SK-MEL-5 (cell line): ENCODE measurements around the gene ZNF580. TPM values are rescaled to one million over a fixed set of nuclear protein-coding genes. Genes with fewer than 3 reads are reported as not detected.

Source experiments
- DNase-seq: peaks from one replicate; pipeline ENCODE4 v3.0.0-alpha.2; 2016; ENCODE audit warnings: low read depth, low spot score
- in situ Hi-C: cut with HindIII; loops from 2 replicates; pipeline ENCODE4 v1.10.0; 2016; ENCODE audit warnings: low sequenced_read_pairs, high pct_unique_total_duplicates, low pct_unique_long_range_greater_than_20kb
- total RNA-seq: library from RNA; depleted of rRNA; stranded (reverse); fragments of >200 nt; shearing (Covaris generic); gene quantifications from 2 replicates; pipeline ENCODE4 v1.2.3, GENCODE V29; 2014

The ZNF580 gene
- total RNA-seq, 1 experiment from 2014 or later = 4.0 TPM

DNA sequence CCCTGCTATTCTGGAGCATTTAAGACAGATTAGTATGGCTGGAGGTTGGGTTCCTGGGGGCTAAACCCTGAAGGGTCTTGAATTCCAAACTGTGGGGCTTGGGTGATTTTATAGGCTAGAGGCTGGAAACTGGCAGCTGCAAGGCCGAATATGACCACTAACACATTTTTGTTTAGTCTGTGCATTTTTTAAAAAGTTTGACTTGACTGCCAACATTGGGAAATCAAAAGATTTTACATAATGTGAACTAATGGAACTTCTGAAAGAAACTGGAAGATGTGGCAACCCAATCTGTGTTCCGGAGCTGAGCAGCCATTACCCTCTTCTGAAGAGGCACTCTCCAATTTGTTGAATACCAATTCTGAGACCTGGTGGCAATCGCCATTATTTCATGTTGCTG is 21.5 kb upstream of the ZNF580 start:
- in situ Hi-C loops = no loop called here
- DNase-seq = no peak

DNA sequence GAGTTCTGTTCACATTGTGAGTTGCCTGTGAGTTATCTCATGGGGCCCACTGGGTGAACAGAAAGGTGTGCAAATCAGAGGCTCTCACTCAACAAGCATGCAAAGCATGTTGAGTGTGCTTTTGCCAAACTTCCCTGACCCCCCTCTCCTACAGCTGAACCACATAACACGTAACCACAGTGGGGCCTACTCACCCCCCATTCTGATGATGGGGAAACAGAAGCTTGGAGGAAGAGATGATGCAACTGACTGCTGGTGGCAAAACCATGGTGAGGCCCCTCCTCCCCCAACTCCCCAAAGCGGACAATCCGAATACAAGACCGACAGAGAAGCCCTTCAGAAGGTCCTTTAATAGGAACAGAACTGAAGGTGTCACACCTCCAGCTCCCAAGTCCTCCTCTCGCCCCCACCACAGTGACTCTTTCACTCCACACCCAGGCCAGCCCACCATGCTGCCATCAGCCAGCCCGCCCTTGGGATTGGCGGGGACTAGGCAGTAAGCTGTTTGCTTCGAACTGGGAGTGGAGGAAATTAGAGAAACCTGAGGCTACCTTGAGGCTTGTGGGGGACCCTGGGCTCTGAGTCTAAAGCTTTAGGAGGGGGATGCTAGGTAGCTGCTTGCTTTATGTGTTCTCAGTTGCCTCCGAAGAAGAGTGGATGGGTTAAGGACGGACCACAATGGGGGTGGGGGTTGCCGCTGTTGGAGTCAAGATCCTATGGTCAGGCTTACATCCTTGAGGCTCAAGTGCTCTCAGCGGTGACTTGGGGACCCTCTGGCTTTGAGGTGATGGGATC is 20.2 kb upstream of the ZNF580 start:
- in situ Hi-C loops = no loop called here
- no peak for DNase-seq

DNA sequence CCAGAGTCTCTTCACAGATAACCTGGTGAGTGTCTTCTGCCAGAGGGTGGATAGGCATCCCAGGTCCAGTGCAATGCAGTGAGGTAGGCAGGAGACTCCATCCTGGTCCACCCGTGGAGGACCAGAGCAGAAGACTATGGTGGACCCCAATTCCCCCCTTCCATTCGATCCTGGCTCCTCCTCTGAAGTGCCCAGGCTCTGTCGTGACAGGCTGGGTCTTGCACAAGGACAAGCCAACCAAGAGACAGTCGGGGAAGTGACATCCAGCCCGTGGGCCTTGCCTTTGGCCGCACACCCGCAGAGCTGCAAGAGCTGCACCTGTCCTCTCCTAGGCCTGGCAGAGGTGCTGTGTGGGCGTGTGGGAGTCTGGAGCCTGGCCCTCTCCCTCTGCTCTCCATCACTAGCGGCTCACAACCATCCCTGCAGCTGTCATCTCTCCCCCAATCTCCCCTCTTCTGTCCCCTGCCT is 19.6 kb upstream of the ZNF580 start:
- DNase-seq = no peak
- in situ Hi-C loops = no loop called here

DNA sequence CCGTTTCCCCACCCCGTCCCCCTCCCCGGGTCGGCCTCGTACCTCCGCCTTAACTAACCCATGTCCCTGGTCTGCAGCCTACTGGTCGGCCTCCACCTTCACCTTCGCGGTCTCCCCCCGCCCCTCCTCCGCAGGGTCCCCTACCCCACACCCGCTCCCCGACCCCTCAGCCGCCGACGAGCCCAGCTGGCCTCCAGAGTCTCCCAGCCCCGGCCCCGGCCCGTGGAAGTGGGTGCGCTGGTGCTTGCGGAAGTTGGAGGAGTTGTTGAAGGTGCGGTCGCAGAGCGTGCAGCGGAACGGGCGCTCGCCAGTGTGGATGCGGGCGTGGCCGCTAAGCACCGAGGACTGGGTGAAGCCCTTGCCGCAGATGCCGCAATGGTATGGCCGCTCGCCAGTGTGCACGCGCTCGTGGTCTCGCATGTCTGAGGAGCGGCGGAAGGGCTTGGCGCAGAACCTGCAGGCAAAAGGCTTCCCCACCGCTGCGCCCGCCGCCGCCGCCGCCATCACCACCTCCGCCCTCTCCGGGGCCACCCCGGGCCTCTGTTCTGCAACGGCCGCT is 19.1 kb upstream of the ZNF580 start:
- DNase-seq = no peak
- in situ Hi-C loops = no loop called here

DNA sequence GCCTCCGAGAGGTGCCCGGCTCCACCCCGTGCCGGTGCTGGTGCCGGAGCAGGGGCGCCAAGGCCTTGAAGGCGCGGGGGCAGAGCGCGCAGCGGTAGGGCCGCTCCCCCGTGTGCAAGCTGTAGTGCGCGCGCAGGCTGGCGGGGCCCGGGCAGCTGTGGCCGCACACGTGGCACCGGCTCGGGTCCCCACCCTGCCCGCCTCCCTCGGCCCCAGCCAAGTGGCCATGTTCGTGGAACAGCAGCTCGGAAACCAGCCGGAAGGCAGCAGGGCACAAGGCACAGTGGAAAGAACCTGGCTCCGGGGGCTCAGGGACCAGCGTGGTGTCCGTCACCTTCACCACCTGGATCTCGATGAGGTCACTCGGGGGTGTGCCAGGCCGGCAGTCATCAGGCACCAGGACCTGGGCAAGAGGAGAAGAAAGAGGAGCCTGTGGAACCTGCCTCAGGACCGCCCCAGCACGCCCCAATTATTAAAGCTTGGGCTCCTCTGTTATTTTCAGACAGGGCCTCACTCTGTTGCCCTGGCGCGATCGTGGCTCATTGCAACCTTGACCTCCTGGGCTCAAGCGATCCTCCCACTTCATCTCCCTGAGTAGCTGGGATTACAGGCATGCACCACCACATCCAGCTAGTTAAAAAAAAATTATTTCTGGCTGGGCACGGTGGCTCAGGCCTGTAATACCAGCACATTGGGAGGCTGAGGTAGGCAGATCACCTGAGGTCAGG is 18.4 kb upstream of the ZNF580 start:
- no peak for DNase-seq
- in situ Hi-C loops = no loop called here

DNA sequence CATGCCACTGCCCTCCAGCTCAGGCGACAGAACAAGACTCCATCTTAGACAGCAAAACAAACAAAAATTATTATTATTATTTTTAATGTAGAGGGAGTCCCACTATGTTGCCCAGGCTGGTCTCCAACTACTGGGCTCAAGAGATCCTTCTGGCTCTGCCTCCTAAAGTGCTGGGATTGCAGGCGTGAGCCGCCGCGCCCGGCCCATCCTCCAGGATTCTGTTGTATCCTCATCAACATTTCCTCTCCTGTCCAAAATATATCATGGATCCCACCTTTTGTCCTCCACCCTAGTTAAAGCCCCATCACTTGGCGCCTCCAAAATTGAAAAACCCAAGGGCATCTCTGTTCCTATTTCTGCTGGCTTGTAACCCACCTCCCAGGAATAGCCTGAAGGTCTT is 17.7 kb upstream of the ZNF580 start:
- in situ Hi-C loops = no loop called here
- DNase-seq = no peak

DNA sequence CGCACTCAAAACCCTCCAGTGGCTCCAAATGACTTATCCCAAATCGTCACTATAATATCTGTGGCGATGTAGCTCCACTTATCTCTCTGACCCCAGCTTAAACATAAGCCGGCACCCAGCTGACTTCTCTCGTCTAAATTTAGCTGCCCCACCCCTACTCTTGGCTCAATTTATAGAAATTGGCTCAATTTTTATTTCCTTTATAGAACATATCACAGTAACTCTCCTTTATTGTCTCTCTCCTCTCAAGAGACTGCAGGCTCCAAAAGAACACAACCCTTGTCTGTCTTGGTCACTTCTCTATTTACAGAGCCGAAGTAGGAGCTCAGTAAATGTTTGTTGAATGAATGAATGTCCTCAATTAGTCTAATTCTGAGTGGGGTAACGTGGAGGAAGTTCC is 17.2 kb upstream of the ZNF580 start:
- in situ Hi-C loops = no loop called here
- DNase-seq = no peak

DNA sequence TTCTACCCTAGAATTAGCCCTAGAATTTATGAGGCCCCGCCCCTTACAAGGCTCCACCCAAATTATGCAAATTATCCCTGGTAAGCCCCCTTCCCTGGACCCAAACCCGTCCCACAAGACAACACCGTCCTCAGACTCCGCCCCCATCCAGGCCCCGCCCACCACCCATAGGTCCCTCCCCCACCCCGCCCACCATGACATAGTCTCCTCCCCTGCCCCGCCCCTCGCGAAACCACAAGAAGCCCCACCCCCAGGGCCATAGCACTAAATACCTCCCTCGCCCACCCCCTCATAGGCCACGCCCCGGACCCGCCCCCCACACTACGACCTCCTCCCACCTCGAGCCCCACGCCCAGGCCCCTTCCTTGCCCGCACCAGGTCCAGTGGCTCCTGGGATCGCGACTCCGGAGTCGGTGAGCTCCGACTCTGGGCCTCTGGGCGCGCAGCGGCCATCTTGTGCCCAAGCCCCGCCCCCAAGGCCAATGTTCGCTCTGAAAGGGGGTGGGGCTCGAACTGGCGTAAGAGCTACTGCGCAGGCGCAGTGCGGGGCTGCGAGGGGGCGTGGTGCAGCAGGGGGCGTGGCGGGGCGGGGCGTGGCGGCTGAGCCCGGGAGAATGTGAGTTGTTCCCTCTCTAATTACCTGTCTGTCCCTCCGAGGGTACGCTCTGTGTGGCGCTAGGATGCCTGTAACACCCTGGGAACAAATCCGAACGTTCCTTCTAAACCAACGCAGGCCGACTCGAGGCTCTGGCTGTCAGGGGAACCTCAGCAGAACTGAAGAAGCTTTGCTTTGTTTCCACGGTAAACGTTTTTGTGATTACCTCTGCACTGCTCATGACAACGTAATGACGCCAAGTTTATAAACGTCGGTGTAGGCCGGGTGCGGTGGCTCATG is 16.4 kb upstream of the ZNF580 start, which contains the start of gene ZNF784:
Gene ZNF784 (minus strand): TSS at position 458 of the 895 bp plus-strand sequence. CDS start 5 bp downstream, at position 453.
- peak; percentile 88 for DNase-seq
- in situ Hi-C loops = no loop called here

DNA sequence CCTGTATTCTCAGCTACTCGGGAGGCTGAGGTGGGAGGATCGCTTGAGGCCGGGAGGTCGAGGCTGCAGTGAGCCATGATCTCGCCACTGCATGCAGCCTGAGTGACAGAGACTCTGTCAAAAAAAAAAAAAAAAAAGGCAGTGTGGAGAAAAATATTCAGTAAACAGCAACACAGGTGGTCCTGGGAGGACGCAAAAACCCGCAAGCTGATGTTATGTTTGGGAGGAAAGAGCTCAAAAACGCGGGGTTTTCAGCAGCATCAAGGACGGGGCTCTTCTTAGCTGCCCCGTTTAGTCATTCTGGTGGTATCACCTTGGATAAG is 15.8 kb upstream of the ZNF580 start:
- DNase-seq = no peak
- in situ Hi-C loops = no loop called here

DNA sequence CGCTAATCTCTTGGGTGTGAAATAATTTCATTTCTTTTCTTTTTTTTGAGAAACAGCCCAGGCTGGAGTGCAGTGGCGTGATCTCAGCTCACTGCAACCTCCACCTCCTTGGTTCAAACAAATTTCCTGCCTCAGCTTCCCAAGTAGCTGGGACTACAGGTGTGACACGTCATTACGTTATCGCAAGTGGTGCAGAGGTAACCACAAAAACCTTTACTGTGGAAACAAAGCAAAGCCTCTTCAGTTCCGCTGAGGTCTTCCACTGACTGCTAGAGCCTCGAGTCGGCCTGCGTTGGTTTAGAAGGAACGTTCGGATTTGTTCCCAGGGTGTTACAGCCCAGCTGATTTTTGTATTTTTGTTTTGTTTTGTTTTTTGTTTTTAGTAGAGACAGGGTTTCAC is 14.5 kb upstream of the ZNF580 start:
- DNase-seq = no peak
- in situ Hi-C loops = no loop called here

DNA sequence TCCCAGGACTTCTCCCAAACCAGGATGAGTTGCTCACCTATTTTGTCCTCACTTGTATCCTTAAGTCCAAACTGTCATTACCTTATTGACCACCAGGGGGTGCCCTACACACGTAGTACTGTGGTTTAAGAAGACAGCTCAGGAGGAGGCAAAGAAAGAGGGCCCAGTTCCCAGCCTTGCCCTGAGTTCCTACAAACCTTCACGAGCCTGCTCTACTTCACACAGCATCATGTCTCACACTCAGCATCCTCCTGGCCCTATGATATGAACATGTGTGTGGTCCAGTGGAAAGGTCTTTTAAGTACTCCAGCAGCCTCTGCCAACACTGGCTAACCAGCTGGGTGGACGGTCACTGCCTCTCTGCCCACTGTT is 8.4 kb upstream of the ZNF580 start:
- peak; percentile 92 for DNase-seq
- in situ Hi-C loops = no loop called here

DNA sequence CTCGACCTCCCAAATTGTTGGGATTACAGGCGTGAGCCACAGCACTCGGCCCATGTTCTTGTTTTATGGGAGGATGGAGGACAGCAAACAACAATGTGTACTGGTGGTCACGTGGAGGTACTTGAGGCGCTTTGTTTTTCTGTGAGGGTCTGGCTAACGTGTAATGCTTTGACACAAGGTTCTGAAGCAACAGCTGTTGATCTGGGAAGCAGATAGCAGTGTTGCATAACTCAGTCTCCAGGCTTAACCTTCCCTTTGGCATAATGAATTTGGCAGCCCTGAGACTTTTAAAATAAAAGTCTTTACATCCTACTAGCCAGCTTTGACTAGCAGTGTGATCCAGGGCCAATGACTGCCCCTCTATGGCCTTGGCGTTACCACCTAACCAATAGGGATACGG is 6.9 kb upstream of the ZNF580 start:
- no peak for DNase-seq
- in situ Hi-C loops = no loop called here

DNA sequence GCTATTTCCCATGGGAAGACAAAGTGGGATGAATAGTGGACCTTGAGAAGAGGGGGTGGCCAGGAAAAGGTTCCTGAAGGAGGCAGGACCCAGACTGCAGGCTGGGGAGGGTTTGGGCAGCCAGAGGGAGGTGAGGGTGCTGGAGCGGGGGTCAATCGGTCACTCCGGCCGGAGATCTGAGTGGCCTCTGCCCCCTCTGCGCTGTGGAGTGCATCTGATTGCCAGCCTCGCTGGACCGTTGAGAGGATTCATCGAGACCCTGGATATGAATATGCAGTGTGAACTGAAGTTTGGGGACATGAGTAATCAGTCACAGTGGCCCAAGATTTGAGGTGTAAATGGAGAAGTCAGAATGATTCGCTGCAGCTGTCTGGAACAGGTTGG is 5.5 kb upstream of the ZNF580 start:
- DNase-seq = no peak
- in situ Hi-C loops = no loop called here

DNA sequence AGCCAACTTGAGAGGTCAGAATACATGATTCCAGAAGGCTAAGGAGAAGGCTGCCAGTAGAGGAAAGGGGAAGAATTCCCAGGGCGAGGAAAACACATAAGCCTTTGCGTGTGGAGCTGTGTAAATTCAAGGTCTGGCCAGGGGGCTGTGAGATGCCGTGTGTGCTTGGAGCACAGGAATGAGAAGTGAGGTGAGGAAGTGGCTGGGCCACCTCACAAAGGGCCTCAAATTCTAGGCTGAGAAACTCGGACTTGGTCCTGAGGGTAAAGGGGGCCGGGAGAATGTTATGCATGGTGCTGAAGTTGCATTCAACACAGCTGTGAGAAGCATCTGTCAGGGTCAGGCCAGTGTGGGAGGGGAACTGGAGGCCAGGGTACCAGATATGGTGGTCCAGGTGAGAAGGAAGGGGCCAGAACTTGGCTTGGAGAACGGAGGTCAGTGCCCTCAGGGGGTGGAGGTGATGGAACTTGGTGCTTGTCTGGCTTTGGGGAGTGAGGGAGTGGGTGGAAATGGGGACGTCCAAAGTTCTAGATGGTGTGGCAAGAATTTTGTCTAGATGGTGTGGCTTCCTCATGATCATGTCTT is 4.9 kb upstream of the ZNF580 start:
- DNase-seq = no peak
- in situ Hi-C loops = no loop called here

DNA sequence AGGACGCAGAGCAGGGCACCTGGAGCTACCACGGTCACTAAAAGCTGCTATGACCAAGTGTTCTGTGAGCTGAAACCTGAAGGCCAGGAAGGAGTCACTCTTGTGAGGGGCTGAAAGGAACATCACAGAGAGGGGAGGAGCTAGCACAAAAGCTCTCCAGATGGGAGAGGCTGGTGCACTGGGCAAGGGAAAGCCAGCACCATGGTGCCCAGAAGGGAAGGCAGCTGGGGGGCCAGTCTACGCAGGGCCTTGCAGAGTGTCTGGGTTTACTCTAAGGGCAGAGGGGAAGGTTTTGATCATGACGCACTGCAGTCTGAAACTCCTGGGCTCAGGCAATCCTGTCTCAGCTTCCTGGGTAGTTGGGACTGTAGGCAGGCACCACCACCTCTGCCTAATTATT is 4.1 kb upstream of the ZNF580 start:
- no peak for DNase-seq
- in situ Hi-C loops = no loop called here

DNA sequence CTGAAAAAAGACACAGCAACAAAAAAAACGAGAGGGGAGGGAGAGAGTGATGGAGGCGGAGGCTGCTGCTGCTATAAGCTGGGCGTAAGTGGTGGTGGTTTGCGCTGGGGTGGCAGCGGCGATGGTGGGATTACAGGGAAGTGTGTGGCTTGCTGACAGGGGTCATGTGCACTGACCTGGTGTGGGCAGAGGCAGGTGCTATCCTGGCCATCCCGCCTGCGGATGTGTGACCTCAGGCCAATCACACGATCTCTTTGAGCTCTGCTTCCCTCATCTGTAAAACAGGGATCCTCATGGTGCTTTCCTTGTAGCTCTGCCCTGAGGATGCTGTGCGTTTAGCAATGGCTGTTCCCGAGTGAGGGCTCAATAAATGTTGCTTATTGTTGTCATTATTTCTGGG is 3.3 kb upstream of the ZNF580 start:
- in situ Hi-C loops = no loop called here
- DNase-seq = no peak

DNA sequence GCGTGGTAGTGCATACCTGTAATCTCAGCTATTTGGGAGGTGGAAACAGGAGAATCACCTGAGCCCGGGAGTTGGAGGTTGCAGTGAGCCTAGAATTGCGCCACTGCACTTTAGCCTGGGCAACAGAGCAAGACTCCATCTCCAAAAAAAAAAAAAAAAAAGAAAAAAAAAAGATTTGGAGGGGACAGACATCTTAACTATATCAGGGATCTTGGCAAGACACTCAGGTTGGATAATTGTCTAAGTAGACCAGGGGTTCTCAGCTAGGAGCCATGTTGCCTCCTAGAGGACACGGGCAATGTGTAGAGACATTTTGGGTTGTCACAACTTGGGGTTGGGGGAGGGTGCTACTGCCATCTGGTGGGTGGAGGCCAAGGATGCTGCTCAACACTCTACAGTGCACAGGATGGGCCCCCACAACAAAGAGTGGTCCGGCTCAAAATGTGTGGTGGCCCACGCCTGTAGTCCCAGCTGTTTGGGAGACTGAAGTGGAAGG is 1.9 kb upstream of the ZNF580 start:
- in situ Hi-C loops = no loop called here
- DNase-seq = peak; percentile 72
